ENCODE results near the gene IQGAP2.

Gene IQGAP2

DNA sequence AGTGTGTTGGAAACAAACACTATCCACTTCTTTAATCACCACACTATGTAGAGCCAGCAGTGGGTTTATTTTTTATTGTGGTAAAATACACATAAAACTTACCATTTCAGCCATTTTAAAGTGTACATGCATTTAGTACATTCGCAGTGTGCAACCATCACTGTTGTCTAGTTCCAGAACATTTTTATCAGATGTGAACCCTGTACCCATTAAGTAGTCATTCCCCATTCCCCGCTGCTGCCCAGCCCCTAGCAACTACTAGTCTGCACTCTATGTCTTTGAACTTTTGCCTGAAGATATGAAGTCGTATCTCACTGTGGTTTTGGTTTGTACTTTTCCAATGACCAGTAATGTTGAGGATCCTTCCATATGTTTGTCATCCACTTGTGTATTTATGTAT, 282.6 kb downstream of the IQGAP2 start:
- TF ChIP-seq, protein P1, sequence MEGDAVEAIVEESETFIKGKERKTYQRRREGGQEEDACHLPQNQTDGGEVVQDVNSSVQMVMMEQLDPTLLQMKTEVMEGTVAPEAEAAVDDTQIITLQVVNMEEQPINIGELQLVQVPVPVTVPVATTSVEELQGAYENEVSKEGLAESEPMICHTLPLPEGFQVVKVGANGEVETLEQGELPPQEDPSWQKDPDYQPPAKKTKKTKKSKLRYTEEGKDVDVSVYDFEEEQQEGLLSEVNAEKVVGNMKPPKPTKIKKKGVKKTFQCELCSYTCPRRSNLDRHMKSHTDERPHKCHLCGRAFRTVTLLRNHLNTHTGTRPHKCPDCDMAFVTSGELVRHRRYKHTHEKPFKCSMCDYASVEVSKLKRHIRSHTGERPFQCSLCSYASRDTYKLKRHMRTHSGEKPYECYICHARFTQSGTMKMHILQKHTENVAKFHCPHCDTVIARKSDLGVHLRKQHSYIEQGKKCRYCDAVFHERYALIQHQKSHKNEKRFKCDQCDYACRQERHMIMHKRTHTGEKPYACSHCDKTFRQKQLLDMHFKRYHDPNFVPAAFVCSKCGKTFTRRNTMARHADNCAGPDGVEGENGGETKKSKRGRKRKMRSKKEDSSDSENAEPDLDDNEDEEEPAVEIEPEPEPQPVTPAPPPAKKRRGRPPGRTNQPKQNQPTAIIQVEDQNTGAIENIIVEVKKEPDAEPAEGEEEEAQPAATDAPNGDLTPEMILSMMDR (conservative IDR thresholded peaks at IDR 0.05; ENCODE audit: low read depth, low read length), result no peak
- peak; percentile 9 for DNase-seq (ENCODE audit: low read depth)
- H3K4me3 ChIP-seq (ENCODE audit: low read depth, low read length), result no peak overlapping the region

DNA sequence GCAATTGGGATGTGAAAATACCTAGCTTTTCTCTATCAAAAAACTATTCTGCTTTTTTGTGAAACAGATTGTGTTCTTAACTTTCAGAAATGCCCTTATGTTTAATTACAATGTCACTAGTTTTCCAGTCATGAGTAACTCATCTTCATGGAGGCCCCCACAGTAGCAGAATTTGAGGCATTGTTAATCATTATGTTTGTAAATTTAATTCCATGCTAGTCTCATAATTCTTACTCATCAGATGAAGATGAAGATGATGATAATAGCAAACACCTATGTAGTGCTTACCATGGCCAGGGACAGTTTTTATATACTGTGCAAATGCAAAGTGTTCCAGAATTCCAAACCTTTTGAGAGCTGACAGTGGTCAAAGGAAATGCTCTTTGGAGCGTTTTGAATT, 285.1 kb downstream of the IQGAP2 start:
- TF ChIP-seq, protein P1 (conservative IDR thresholded peaks at IDR 0.05; ENCODE audit: low read depth, low read length), result no peak
- DNase-seq (ENCODE audit: low read depth), result no peak
- no peak overlapping the region for H3K4me3 ChIP-seq (ENCODE audit: low read depth, low read length)

DNA sequence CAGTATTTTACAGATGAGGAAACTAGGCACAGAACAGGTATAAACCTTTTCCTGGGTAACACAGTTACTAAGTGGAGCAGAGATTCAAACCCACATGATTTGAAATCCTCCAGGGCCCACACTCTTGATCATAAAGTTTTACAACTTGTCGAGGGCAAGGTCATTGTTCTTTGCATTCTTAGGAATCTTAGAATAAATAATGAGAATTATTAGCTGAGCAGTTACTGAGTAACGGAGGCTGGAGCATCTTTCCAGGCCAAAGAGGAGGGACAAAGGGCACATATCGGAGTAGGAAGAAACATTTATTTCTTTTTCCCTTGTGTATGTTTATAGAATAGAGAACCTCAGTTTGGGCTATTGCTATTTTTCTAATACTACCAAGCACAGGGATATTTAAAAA, 285.8 kb downstream of the IQGAP2 start:
- peak; percentile 76 for DNase-seq (ENCODE audit: low read depth)
- TF ChIP-seq, protein P1 (conservative IDR thresholded peaks at IDR 0.05; ENCODE audit: low read depth, low read length), result no peak

DNA sequence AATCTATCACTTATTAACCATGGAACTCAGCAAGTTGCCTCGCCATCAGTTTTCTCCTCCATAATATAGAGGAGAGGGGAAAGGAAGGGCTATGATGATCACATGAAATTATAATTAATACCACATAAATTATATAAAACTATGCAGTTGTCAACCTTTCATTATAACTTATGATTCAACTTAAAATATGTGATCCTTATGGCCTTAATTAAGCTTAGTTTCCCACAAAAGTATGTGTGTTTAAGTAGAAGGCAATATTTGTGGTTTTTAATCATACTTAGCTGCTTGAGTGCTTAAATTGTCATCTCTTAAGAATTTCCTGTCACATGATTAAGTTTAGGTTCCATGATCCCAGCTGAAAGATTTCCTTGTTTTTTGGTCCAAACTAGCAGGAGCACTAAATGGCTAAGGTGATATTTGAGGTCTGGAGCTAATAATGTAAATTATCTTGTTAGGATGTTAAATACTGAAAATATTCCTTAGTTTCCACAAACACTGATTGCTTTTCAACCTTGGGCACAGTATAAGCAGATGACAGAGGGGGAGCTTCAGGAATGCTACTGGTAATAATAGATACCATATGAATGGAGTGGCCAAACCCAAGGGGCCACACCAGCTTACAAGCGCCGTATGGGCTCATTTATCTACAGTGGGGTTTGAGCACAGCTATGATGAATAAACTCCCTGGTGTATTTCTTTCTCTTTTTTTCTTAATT, 286.4 kb downstream of the IQGAP2 start:
- H3K4me3 ChIP-seq (ENCODE audit: low read depth, low read length), result no peak overlapping the region
- DNase-seq (ENCODE audit: low read depth), result peak; percentile 93

More for the DNA sequence above, 285.8 kb downstream of the IQGAP2 start:
- no peak overlapping the region for H3K4me3 ChIP-seq (ENCODE audit: low read depth, low read length)

DNA sequence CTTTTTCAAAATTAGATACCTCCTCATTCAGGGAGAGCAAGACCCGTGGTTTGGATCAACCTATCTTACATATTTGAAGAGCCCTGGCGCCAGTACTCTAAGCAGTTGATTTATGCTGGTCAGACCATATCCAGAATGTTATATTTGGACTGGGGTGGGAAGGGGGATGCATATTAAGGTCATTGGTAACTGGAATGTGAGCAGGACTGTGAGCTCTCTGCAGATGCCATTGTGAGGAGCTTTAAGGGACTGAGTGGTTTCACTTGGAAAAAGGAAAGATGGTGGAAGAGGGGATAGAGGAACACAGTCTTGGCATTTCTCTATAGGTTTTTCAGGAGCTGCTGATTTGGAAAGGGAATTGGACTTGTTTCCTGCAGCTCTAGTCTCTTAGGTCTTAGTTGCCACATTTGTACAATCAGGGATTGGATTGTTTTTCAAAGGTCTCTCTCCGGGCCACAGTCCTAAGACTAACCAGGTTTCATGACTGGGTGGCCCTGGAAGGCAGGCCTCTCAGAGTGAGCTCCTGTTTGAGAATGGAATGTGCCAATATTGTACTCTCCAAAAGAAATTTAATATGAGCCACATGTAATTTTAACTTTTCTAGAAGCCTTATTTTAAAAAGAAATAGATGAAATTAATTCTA, 287.1 kb downstream of the IQGAP2 start:
- H3K4me3 ChIP-seq (ENCODE audit: low read depth, low read length), result no peak overlapping the region
- peak; percentile 33 for DNase-seq (ENCODE audit: low read depth)
- TF ChIP-seq, protein P1 (conservative IDR thresholded peaks at IDR 0.05; ENCODE audit: low read depth, low read length), result no peak

More for the DNA sequence above, 286.4 kb downstream of the IQGAP2 start:
- TF ChIP-seq, protein P1 (conservative IDR thresholded peaks at IDR 0.05; ENCODE audit: low read depth, low read length), result no peak

DNA sequence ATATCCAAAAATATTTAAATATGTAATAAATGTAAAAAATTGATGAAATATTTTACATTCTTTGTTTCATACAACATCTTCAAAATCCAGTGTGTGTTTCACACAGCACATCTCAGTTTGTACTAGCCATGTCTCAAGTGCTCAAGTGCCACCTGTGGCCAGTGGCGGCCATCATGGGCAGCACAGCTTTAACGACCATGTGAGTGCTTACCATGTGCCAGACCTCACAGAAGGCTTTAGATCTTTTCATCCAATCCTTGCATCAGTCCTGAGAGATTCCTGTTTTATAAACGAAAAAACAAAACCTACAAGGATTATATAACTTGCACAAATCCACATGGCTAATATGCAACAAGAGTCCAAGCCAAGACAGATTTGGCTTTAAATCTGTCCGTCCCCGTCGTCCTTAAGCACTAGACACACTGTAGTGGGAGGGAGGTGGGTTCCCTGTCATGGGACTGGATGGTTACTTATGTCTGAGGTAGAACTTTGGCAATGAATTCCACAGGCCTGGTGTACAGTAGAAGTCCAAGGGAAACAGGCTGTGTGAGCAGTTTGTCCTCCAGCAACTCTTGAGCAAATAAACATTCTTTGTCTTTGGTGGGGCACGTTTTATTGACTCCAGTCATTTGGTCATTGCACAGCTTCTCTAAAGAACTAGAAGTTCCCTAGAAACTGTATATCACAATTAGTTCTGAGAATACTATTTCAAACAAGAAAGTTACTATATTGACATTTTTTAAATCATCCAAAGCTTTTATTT, 287.8 kb downstream of the IQGAP2 start:
- no peak overlapping the region for H3K4me3 ChIP-seq (ENCODE audit: low read depth, low read length)
- TF ChIP-seq, protein P1 (conservative IDR thresholded peaks at IDR 0.05; ENCODE audit: low read depth, low read length), result no peak
- peak; percentile 81 for DNase-seq (ENCODE audit: low read depth)
